ENCODE data around the gene ZC3H7B. TPM values are rescaled to one million over a fixed set of nuclear protein-coding genes. Genes with fewer than 3 reads are reported as not detected.

The ZC3H7B gene
- total RNA-seq, 1 donor from 2014 or later = 83.4 TPM

DNA sequence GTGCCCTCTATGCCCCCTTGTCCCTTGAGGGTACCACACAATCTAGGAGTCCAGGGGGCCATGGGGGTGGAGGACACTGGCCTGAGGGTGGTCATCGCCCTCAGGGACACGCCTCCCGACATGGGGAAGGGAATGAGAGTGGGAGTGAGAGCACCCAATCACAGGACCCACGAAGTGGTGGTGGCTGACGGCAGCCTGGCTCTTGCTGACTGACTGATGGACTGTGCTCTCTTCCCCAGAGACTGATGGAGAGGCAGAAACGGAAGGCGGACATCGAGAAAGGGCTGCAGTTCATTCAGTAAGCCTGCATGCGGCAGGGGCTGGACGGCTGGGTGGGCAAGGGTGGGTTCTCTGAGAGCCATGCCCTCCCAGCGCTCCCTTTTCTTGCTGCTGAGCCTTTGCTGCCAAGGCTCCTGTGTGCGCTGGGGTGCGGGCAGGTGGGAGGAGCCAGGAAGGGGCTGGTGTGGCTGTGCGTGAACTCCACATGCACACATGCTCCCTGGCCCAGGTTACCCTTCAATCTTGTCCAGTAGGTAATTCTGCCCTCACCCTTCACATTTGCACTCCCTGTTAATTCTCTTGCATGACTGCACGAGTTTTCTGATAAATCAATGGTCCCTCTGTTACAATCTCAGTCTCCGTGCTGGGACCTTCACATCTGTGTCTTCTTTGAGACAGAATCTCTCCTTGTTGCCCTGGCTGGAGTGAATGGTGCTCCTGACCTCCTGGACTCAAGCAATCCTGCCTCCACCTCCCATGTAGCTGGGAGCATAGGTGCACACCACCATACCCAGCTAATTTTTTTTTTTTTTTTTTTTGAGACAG, 19.3 kb downstream of the ZC3H7B start:
- H3K4me3 Mint-ChIP-seq (ENCODE audit: low read depth) = no peak overlapping the region
- TF ChIP-seq, protein P1, sequence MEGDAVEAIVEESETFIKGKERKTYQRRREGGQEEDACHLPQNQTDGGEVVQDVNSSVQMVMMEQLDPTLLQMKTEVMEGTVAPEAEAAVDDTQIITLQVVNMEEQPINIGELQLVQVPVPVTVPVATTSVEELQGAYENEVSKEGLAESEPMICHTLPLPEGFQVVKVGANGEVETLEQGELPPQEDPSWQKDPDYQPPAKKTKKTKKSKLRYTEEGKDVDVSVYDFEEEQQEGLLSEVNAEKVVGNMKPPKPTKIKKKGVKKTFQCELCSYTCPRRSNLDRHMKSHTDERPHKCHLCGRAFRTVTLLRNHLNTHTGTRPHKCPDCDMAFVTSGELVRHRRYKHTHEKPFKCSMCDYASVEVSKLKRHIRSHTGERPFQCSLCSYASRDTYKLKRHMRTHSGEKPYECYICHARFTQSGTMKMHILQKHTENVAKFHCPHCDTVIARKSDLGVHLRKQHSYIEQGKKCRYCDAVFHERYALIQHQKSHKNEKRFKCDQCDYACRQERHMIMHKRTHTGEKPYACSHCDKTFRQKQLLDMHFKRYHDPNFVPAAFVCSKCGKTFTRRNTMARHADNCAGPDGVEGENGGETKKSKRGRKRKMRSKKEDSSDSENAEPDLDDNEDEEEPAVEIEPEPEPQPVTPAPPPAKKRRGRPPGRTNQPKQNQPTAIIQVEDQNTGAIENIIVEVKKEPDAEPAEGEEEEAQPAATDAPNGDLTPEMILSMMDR (IDR thresholded peaks at IDR 0.05; ENCODE audit: unreplicated experiment) = no peak
- no peaks in the 10 kb centered on the region for H3K4me1 Mint-ChIP-seq (ENCODE audit: low read depth)
- H3K36me3 Mint-ChIP-seq (ENCODE audit: insufficient read depth) = peaks cover 12% of the 10 kb centered on the region
- H3K27me3 Mint-ChIP-seq = no peaks in the 10 kb centered on the region
- H3K27ac Mint-ChIP-seq = no peak overlapping the region
- DNase-seq (ENCODE audit: low spot score, unreplicated experiment) = no peak
- no peaks in the 10 kb centered on the region for H3K9me3 Mint-ChIP-seq (ENCODE audit: low read depth)

- no peak overlapping the region for H3K4me3 Mint-ChIP-seq (ENCODE audit: low read depth)
- no peaks in the 10 kb centered on the region for H3K9me3 Mint-ChIP-seq (ENCODE audit: low read depth)
- no peaks in the 10 kb centered on the region for H3K27me3 Mint-ChIP-seq
- peaks cover 16% of the 10 kb centered on the region for H3K36me3 Mint-ChIP-seq (ENCODE audit: insufficient read depth)
- TF ChIP-seq, protein P1 (IDR thresholded peaks at IDR 0.05; ENCODE audit: unreplicated experiment) = no peak
- no peak for DNase-seq (ENCODE audit: low spot score, unreplicated experiment)
- H3K27ac Mint-ChIP-seq = no peak overlapping the region
- H3K4me1 Mint-ChIP-seq (ENCODE audit: low read depth) = no peaks in the 10 kb centered on the region
Observed at GRCh38 chr22:41324821-41325528, 23.6 kb downstream of the ZC3H7B start.

- no peak for DNase-seq (ENCODE audit: low spot score, unreplicated experiment)
- Mint-ChIP-seq H3K4me3 (ENCODE audit: low read depth) (no peak overlapping the region), H3K9me3 (ENCODE audit: low read depth) (no peaks in the 10 kb centered on the region), H3K36me3 (ENCODE audit: insufficient read depth) (peaks cover 18% of the 10 kb centered on the region), H3K27me3 (no peaks in the 10 kb centered on the region), H3K4me1 (ENCODE audit: low read depth) (no peaks in the 10 kb centered on the region), H3K27ac (no peak overlapping the region)
- TF ChIP-seq, protein P1 (IDR thresholded peaks at IDR 0.05; ENCODE audit: unreplicated experiment) = no peak
Observed at GRCh38 chr22:41327124-41327523, 25.8 kb downstream of the ZC3H7B start.

- no peak overlapping the region for H3K4me3 Mint-ChIP-seq (ENCODE audit: low read depth)
- TF ChIP-seq, protein P1 (IDR thresholded peaks at IDR 0.05; ENCODE audit: unreplicated experiment) = no peak
- H3K27me3 Mint-ChIP-seq = no peaks in the 10 kb centered on the region
- peaks cover 13% of the 10 kb centered on the region for H3K36me3 Mint-ChIP-seq (ENCODE audit: insufficient read depth)
- no peaks in the 10 kb centered on the region for H3K4me1 Mint-ChIP-seq (ENCODE audit: low read depth)
- DNase-seq (ENCODE audit: low spot score, unreplicated experiment) = no peak
- H3K9me3 Mint-ChIP-seq (ENCODE audit: low read depth) = no peaks in the 10 kb centered on the region
- H3K27ac Mint-ChIP-seq = no peak overlapping the region
Observed at GRCh38 chr22:41330169-41330568, 28.8 kb downstream of the ZC3H7B start.

DNA sequence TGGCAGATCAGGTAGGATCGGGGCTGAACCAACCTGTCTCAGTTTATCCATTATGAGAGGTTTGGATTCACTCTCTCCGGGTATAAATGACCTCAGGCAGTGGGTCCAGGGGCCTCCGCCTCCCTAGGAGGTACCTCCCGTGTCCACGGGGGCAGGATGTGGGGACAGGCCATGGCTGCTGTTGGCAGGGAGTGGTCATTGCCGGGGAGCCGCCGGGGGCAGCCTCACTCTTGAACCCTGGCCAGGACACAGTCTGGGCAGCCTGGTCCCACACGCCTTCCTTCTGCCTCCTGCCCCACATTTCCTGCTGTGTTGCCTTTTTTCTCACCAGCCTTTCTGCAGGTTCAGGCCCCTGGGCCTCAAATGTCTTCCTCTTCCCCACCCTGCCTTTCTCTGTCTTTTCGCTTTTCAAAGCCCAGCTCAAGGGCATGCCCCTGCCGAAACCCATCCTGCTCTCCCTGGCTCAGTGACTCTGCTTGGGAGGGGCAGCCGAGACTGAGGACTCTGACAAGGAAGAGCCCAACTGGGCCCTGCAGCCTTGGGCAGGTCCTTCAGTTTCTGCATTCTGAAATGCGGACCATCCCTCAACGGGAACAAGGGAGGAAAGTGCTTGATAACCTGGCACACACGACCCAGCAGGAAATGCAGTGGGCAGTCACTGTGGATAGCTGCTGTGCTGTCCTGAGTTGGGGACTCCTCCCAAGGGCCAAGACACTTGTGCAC, 31.1 kb downstream of the ZC3H7B start:
- H3K9me3 Mint-ChIP-seq (ENCODE audit: low read depth) = no peaks in the 10 kb centered on the region
- no peaks in the 10 kb centered on the region for H3K4me1 Mint-ChIP-seq (ENCODE audit: low read depth)
- no peak for DNase-seq (ENCODE audit: low spot score, unreplicated experiment)
- no peaks in the 10 kb centered on the region for H3K27me3 Mint-ChIP-seq
- H3K27ac Mint-ChIP-seq = no peak overlapping the region
- no peak overlapping the region for H3K4me3 Mint-ChIP-seq (ENCODE audit: low read depth)
- peaks cover 13% of the 10 kb centered on the region for H3K36me3 Mint-ChIP-seq (ENCODE audit: insufficient read depth)
- TF ChIP-seq, protein P1 (IDR thresholded peaks at IDR 0.05; ENCODE audit: unreplicated experiment) = no peak
